ENCODE data around the gene LY86. TPM values are rescaled to one million over a fixed set of nuclear protein-coding genes. Genes with fewer than 3 reads are reported as not detected.

Gene LY86
- total RNA-seq, 1 experiment from 2014 or later = not detected

GRCh38 chr6:6643398-6643797 lies 54.9 kb downstream of the LY86 start:
- DNase-seq (ENCODE audit: low spot score) = no peak
- in situ Hi-C loops (cut with HindIII; ENCODE audit: low sequenced_read_pairs) = no loop called here

GRCh38 chr6:6645261-6645917 lies 56.9 kb downstream of the LY86 start:
- in situ Hi-C loops (cut with HindIII; ENCODE audit: low sequenced_read_pairs) = no loop called here
- peak; percentile 76 for DNase-seq (ENCODE audit: low spot score)

DNA sequence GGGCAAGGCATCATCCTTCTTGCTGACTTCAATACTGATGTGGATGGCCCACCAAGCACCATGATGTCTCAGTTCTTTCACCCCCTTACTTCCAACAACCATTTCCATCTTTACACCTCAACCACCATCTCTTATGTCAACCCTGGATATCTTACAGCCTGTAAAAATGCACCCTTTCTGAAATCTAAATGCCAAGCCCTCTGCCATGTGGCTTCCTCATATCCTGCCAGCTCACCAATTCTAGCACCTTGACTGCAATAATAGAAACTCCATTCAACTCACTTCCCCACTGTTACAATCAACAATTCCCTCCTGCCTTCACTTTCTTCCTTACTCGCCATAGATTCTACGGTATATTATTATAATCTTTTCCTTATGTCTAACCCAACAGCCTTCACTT lies 57.9 kb downstream of the LY86 start:
- no peak for DNase-seq (ENCODE audit: low spot score)
- in situ Hi-C loops (cut with HindIII; ENCODE audit: low sequenced_read_pairs) = no loop called here

DNA sequence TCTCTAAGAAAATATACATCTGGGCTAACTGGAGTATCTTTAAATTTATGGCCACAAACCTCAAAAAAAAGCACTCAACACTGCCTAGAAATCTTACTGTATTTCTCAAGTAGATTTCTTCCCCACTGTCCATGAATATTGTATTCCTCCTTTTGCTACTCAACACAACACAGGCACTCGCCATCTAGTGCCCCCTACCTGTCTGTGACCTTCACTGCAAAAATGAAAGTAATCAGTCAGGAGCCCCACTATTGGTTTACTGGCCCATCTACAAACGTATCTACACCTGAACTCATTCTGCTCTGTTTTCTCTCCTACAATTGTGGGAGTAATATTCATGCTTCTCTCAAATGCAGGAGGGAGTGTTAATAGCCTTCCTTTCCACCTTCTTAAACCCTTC lies 58.3 kb downstream of the LY86 start:
- in situ Hi-C loops (cut with HindIII; ENCODE audit: low sequenced_read_pairs) = no loop called here
- DNase-seq (ENCODE audit: low spot score) = no peak

DNA sequence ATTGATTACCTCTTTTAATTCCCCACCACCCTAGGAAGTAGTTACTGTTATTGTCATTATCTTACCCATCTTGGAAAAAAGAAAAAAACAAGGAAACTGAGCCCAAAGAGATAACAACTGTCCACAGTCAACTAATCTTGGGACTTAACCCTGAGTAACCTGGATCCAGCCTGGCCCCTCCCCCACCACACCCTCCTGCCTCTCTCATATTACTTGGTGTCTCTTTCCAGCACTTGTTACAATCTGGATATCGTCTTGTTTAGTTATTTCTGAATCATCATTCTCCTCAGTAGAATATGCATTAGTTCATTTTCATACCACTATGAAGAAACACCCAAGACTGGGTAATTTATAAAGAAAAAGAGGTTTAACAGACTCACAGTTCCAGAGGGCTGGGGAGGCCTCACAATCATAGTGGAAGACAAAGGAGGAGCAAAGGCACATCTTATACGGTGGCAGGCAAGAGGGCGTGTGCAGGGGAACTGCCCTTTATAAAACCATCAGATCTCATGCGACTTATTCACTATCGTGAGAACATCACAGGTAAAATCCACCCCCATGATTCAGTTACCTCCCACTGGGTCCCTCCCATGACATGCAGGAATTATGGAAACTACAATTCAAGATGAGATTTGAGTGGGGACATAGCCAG lies 60.3 kb downstream of the LY86 start:
- DNase-seq (ENCODE audit: low spot score) = no peak
- in situ Hi-C loops (cut with HindIII; ENCODE audit: low sequenced_read_pairs) = no loop called here

DNA sequence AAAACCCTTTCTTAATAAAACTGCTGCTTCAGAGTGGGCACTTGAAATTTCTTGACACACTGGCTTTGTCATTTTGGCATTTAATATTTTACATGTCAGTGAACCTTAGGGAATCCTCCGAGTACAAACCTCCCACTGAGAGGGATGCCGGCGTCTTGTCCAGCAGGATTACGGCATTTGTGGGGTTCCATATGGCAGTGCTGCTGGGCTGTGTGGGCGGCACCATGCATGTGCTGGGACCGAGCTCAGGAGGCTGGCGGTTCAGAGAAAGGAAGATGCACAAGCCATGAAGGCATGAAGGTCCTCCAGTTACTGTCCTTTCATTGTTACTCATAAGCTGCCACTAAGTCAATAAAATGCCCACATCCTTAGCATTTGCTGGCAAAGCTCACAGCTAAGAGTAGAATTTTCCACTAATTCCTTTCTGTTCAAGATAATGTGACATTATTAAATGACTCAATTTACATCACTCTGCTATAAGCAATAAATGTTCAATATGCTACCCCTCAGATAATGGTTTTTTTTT lies 61.4 kb downstream of the LY86 start:
- DNase-seq (ENCODE audit: low spot score) = peak; percentile 82
- in situ Hi-C loops (cut with HindIII; ENCODE audit: low sequenced_read_pairs) = no loop called here

- DNase-seq (ENCODE audit: low spot score) = no peak
- in situ Hi-C loops (cut with HindIII; ENCODE audit: low sequenced_read_pairs) = no loop called here
Observed at GRCh38 chr6:6650839-6651238, 62.3 kb downstream of the LY86 start.

GRCh38 chr6:6651335-6651734 lies 62.8 kb downstream of the LY86 start:
- in situ Hi-C loops (cut with HindIII; ENCODE audit: low sequenced_read_pairs) = no loop called here
- DNase-seq (ENCODE audit: low spot score) = no peak

GRCh38 chr6:6652932-6653331 lies 64.4 kb downstream of the LY86 start:
- no peak for DNase-seq (ENCODE audit: low spot score)
- in situ Hi-C loops (cut with HindIII; ENCODE audit: low sequenced_read_pairs) = no loop called here

- no peak for DNase-seq (ENCODE audit: low spot score)
- in situ Hi-C loops (cut with HindIII; ENCODE audit: low sequenced_read_pairs) = no loop called here
Observed at GRCh38 chr6:6654599-6655575, 66.4 kb downstream of the LY86 start.

- in situ Hi-C loops (cut with HindIII; ENCODE audit: low sequenced_read_pairs) = no loop called here
- no peak for DNase-seq (ENCODE audit: low spot score)
Observed at GRCh38 chr6:6655805-6656251, 67.3 kb downstream of the LY86 start.

DNA sequence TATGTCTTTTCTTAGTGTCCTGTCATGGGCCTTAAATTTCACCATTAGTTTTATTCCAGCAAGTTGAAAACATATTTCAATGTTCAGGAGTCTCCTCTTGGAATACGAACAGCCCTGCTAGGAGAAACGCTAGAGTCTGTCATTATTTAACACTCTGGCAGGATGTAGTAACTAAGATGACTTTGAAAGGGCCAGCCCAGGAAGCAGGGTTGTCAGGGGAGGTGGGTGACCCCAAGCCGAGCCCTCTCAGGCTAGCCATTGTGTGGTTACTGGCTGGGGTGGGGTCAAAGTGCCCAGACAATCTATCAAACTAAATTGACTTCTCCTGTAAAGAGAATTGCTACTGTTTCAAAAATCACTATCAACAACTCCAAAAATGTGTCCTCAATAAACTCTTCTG lies 67.8 kb downstream of the LY86 start:
- DNase-seq (ENCODE audit: low spot score) = no peak
- in situ Hi-C loops (cut with HindIII; ENCODE audit: low sequenced_read_pairs) = no loop called here

- in situ Hi-C loops (cut with HindIII; ENCODE audit: low sequenced_read_pairs) = no loop called here
Observed at GRCh38 chr6:6657085-6657819, 68.7 kb downstream of the LY86 start.

DNA sequence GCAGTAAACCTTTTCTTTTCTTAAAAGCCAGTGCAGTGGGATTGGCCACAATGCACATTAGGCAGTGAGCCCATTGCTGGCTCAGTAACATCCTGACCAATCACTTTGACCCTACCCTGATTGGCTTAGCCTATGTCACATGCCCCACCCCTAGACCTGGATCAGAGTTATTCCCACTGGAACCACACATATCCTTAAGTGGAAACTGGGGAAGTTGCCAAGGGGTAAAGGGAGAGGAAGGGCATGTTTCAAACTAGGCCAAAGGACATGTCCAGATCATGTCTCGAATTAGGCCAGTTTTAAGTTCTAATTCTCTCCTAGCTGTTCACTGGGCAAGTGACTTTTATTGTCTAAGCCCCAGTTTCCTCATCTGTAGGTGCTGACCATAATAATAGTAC lies 69.3 kb downstream of the LY86 start:
- in situ Hi-C loops (cut with HindIII; ENCODE audit: low sequenced_read_pairs) = no loop called here
- no peak for DNase-seq (ENCODE audit: low spot score)

More at GRCh38 chr6:6657085-6657819, 68.7 kb downstream of the LY86 start:
- no peak for DNase-seq (ENCODE audit: low spot score)

DNA sequence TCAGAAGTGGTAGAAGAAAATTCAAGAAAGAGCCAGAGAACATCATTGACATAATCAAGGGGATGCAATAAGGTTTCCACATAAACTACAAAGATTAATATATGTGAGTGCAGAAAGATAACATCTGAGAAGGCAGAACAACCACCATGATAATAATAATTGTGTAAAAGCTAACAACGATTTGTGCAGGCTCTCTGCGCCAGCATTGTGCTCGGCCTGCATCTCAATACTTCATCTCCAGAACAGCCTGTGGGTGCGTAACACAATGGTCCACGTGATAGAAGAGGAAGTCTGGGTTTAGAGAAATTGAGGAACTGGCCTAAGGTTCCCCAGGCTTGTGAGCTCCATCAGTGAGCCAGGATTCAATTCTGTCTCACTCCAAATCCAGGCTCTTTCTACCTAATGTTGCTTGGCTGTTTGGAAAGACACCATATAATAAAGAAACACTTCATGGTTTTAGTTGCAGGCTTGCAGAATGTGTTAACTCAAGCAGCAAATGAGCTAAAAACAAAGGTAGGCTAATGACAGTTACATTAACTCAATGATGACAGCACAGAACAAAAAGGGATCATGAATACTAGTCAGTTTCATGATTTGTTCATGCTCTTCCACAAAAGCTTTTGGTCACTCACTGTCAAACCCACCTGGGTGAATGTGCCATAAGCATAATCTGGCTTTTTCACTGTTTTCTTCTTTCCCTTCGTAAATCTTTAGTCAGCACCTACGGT lies 71.2 kb downstream of the LY86 start:
- no peak for DNase-seq (ENCODE audit: low spot score)
- in situ Hi-C loops (cut with HindIII; ENCODE audit: low sequenced_read_pairs) = no loop called here

- in situ Hi-C loops (cut with HindIII; ENCODE audit: low sequenced_read_pairs) = no loop called here
- no peak for DNase-seq (ENCODE audit: low spot score)
Observed at GRCh38 chr6:6660339-6661045, 72.0 kb downstream of the LY86 start.

DNA sequence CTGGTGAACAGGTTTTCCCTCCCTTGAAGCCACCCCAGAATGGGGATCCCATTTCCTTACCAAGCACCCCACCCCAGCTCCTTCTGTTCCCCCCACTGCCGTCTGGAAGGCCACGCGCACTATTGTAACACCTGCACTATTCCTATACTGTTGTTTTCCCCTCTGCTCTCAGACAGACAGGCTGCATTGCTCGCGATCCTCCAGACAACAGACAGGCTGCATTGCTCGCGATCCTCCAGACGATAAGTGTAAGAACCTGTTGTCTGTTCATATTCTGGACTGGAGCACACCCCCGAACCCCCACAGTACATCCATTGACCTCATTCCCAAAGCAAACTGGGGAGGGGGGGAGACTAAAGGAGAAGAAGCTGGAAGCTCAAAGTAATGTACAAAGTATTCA lies 72.7 kb downstream of the LY86 start:
- in situ Hi-C loops (cut with HindIII; ENCODE audit: low sequenced_read_pairs) = no loop called here
- no peak for DNase-seq (ENCODE audit: low spot score)

- in situ Hi-C loops (cut with HindIII; ENCODE audit: low sequenced_read_pairs) = no loop called here
- DNase-seq (ENCODE audit: low spot score) = peak; percentile 93
Observed at GRCh38 chr6:6661684-6662083, 73.2 kb downstream of the LY86 start.
